Sigmoid colon (tissue), 7 donors: ENCODE results near the gene KCNK3. TPM values are rescaled to one million over a fixed set of nuclear protein-coding genes. Genes with fewer than 3 reads are reported as not detected.
A peak's percentile ranks its signal among the peaks of the same experiment; 100 is the strongest.

Source experiments
- DNase-seq: peaks from one replicate; pipeline ENCODE4 v3.0.0-alpha.2; 2019
- H3K27ac ChIP-seq, 4 donors: fragments of 200-600 bp; sonication (generic); one replicate each; pipeline ENCODE4 v1.5.1; 2016 to 2019; ENCODE audit warnings: mild to moderate bottlenecking in 1 of 4
- H3K27me3 ChIP-seq, 3 donors: fragments of 200-600 bp; sonication (generic); one replicate each; pipeline ENCODE4 v1.5.1; 2019; ENCODE audit warnings: mild to moderate bottlenecking in 1 of 3
- H3K36me3 ChIP-seq, 4 donors: fragments of 200-600 bp; sonication (generic); one replicate each; pipeline ENCODE4 v1.5.1; 2016 to 2019
- H3K4me1 ChIP-seq, 4 donors: fragments of 200-600 bp; sonication (generic); one replicate each; pipeline ENCODE4 v1.5.1; 2017 to 2019
- H3K4me3 ChIP-seq, 4 donors: fragments of 200-600 bp; sonication (generic); one replicate each; pipeline ENCODE4 v1.5.1; 2017 to 2019; ENCODE audit warnings: mild to moderate bottlenecking in 2 of 4, moderate library complexity in 1 of 4
- H3K9me3 ChIP-seq, 4 donors: fragments of 200-600 bp in 3 of 4; sonication (generic) in 3 of 4; one replicate each; pipeline versions ENCODE4 v1.5.1 to v1.6.1; 2013 to 2019
- CTCF ChIP-seq, 4 experiments: fragments of 450-650 bp in 3 of 4; fragments of 200-600 bp in 1 of 4; IDR thresholded peaks; one replicate each; pipeline ENCODE4 v1.5.1; 2016 to 2019; ENCODE audit warnings: antibody characterized with exemption in 4 of 4, mild to moderate bottlenecking in 3 of 4, moderate library complexity in 2 of 4
- EP300 ChIP-seq, 4 donors: sonication (generic); formaldehyde crosslinking; IDR thresholded peaks; one replicate each; pipeline ENCODE4 v1.6.1; 2017; ENCODE audit warnings: antibody characterized with exemption in 4 of 4
- POLR2A ChIP-seq, 2 donors: fragments of 450-650 bp; IDR thresholded peaks; one replicate each; pipeline ENCODE4 v1.6.1; 2016; ENCODE audit warnings: antibody characterized with exemption in 2 of 2, mild to moderate bottlenecking in 2 of 2, moderate library complexity in 2 of 2
- POLR2AphosphoS5 ChIP-seq, 4 donors: sonication (generic); formaldehyde crosslinking; IDR thresholded peaks; one replicate each; pipeline ENCODE4 v1.6.1; 2017; ENCODE audit warnings: antibody characterized with exemption in 4 of 4
- WGBS, 2 donors: extraction: QIAGEN DNeasy Blood & Tissue Kit; methylation state at CpG; one replicate each; pipeline ENCODE4 v1.1.7; 2013; 5-methylcytosine and 5-hydroxymethylcytosine counted together
- intact Hi-C: fragments of 100-400 bp; cut with DNase I; formaldehyde crosslinking; loops from one replicate; pipeline ENCODE4 v1.15.1; 2023
- polyA plus RNA-seq, 3 donors: library from polyadenylated mRNA; stranded (reverse); fragments of 200-250 nt; gene quantifications; one replicate each; pipeline ENCODE4 v1.2.3, GENCODE V29; 2013
- total RNA-seq, 4 donors: library from RNA; depleted of rRNA; stranded (reverse); fragments of >200 nt; gene quantifications; one replicate each; pipeline ENCODE4 v1.1.0, GENCODE V29; 2016
- donor health status: healthy with polysubstance abuse.
- donor health status: Bipolar disorder and iron deficiency.
- donor health status: healthy.

Gene KCNK3
- total and polyA plus RNA-seq, 7 donors, result under 0.01 to 12.2 (median 2.9) TPM

DNA sequence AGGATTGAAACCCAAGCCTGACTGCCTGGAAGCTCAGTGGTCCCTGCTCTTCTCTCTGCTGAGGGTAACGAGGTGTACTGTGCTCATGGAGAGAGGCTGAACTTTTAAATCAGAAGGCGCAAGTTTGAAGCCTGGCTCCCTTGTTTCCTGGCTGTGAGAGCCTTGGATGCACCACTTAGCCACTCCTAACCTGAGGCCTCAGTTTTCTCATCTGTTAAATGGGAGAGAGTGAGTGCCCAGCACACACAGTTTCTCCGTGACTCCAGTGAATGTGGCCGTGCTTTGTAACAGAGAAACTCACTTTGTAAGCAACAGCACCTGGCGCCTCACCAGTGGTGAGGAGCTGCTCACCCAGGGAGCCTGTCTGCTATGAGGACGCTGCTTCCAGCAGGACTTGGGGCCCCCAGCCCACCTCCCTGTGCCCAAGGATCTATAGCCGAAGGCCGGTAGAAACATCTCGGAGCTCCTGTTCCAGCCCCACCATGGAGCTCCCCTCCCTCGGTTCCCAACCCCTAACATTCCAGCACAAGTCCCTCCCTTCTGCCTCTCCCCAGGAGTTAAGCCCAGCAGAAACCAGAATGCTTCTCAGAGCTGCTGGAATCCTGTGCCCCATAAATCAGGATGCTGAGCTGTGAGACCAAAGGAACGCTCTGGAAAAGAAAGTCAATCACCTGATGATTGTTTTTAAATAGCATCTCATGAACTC, 20.3 kb upstream of the KCNK3 start:
- Histone ChIP-seq H3K4me3 (no peak overlapping the region), H3K27me3 (no peaks in the 10 kb centered on the region), H3K4me1 (peaks cover 0 to 8% (median 0%) of the 10 kb centered on the region in 4 donors), H3K9me3 (no peaks in the 10 kb centered on the region), H3K36me3 (no peaks in the 10 kb centered on the region), H3K27ac (no peak overlapping the region)
- intact Hi-C loops, result no loop called here
- peak; percentile 40 for DNase-seq
- WGBS, 2 donors, result 67 to 72% methylated on average over 11 of the region's 11 CpGs
- no peak for TF ChIP-seq CTCF (IDR thresholded peaks at IDR 0.05)
- TF ChIP-seq POLR2A (IDR thresholded peaks at IDR 0.05), result no peak

DNA sequence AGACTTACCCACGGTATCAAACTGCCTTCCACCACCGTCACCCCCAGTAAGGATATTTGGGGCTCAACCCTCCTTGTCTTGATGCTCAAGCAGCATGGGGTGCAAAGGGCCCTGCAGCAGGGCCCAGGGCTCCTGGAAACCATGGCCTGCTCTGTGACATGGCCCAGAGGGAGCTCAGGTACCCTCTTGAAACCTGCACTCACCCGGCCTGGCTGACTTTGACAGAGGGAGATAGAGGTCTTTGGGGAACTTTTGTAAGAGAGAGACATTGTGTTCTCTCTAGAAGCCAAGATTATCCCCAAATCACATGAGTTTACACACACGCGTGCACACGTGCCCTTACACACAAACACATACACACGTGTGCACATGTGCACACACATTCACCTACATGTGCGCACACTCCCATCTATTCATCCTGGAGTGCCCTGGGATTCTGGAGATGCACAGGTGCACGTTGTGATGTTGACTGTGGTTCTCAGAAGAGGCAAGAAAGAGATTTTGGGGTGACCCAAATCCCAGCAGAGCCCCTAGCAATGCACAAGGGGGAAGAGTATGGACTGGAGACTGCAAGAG, 19.6 kb upstream of the KCNK3 start:
- Histone ChIP-seq H3K27me3 (no peaks in the 10 kb centered on the region), H3K9me3 (no peaks in the 10 kb centered on the region), H3K27ac (no peak overlapping the region), H3K4me1 (peaks cover 0 to 8% (median 0%) of the 10 kb centered on the region in 4 donors), H3K36me3 (no peaks in the 10 kb centered on the region), H3K4me3 (no peak overlapping the region)
- 81 to 83% methylated on average over 9 of the region's 9 CpGs for WGBS, 2 donors
- peak; percentile 44 for DNase-seq
- TF ChIP-seq CTCF (IDR thresholded peaks at IDR 0.05) (no peak), EP300 (IDR thresholded peaks at IDR 0.05) (no peak), POLR2A (IDR thresholded peaks at IDR 0.05) (no peak), POLR2AphosphoS5 (IDR thresholded peaks at IDR 0.05) (no peak)
- intact Hi-C loops, result no loop called here

DNA sequence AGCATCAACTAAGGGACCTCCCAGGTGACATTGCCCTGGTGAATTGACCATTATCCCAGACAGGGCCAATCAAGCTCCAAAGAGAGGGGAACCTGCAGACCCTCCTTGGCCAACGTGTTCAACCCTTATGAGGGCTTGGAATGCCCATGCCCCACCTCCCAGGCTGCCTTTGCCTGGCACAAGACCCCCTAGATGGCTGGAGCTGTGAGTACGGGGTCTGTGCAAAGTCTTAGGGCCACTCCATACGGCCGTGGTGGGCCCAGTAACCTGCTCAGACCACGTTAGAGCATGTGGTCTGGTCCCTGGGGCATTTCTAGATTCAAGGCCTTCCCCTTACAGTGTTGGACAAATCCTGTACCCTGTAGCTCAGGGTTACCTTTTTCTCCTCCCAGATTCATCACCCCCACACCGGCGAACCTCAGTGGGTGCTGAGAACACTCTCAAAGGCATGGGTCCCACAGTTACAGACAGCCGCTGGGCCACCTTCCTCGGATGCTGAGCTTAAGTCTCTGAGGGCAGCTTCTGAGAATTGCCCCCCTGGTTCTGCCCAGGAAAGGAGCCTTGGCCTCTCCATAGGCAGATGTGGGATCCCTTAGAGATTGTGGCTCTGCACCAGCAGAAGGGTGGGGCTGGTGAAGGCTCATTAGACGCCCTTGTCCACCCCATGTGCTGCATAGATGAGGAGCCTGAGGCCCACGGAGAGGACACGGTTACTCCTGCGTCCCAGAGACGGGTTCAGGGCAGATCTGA, 18.3 kb upstream of the KCNK3 start:
- no peaks in the 10 kb centered on the region for H3K9me3 ChIP-seq
- peak; percentile 45 for DNase-seq
- H3K27ac ChIP-seq, result no peak overlapping the region
- no peak overlapping the region for H3K4me3 ChIP-seq
- H3K4me1 ChIP-seq, result peaks cover 0 to 8% (median 0%) of the 10 kb centered on the region in 4 donors
- no peaks in the 10 kb centered on the region for H3K36me3 ChIP-seq
- intact Hi-C loops, result no loop called here
- TF ChIP-seq POLR2A (IDR thresholded peaks at IDR 0.05) (no peak), EP300 (IDR thresholded peaks at IDR 0.05) (no peak), POLR2AphosphoS5 (IDR thresholded peaks at IDR 0.05) (no peak), CTCF (IDR thresholded peaks at IDR 0.05) (no peak)
- WGBS, 2 donors, result 78 to 86% methylated on average over 14 of the region's 14 CpGs
- H3K27me3 ChIP-seq, result no peaks in the 10 kb centered on the region

DNA sequence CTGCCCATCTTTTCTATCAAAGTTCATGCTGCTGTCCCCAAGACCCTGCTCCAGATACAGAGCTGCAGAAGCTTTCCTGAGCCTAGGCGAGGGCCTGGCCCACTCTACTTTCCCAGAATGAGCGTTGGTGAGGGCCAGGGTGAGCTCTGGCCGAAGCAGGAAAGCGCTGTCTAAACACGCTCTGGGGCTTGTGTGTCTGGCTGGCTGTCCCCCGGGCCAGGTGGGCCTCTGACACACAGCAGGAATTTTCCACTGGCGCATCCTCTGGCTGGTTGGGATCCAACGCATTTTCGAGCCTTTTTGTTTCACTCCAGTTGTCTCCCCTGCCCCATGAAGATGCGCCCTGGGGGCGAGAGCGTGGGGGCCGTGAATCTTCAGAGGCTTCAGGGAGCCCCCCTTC, 17.8 kb upstream of the KCNK3 start:
- peak; percentile 67 for DNase-seq
- Histone ChIP-seq H3K4me3 (no peak overlapping the region), H3K9me3 (no peaks in the 10 kb centered on the region), H3K36me3 (no peaks in the 10 kb centered on the region), H3K27me3 (no peaks in the 10 kb centered on the region), H3K27ac (no peak overlapping the region), H3K4me1 (peaks cover 0 to 8% (median 0%) of the 10 kb centered on the region in 4 donors)
- intact Hi-C loops, result no loop called here
- 86 to 88% methylated on average over 13 of the region's 13 CpGs for WGBS, 2 donors
- no peak for TF ChIP-seq EP300 (IDR thresholded peaks at IDR 0.05)
- no peak for TF ChIP-seq POLR2A (IDR thresholded peaks at IDR 0.05)
- no peak for TF ChIP-seq POLR2AphosphoS5 (IDR thresholded peaks at IDR 0.05)
- no peak for TF ChIP-seq CTCF (IDR thresholded peaks at IDR 0.05)
